Measurements from ENCODE around the gene GPR143.

DNA sequence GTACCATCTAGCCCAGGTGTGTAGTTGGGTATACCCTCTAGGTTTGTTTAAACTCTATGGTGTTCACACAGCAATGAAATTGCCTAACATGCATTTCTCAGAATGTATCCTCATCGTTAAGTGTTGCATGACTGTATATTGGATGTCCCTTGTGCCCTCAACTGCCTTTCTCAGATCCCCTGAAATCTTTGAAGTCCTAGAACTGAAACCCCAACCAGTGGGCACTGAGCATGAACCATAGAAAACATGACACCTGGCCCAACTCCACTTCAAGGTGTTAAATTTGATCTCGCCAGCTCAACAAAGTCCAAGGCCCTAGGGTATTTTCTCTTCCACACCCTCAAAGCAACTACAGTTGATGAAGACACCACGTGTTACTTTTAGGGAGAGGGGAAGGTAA lies 35.6 kb downstream of the GPR143 start:
- TF ChIP-seq PPARA (CRISPR knock-in tag; IDR thresholded peaks at IDR 0.05; ENCODE audit: borderline replicate concordance) = no peak
- no peak for TF ChIP-seq RARB (CRISPR knock-in tag; IDR thresholded peaks at IDR 0.05)
- TF ChIP-seq, protein P1, sequence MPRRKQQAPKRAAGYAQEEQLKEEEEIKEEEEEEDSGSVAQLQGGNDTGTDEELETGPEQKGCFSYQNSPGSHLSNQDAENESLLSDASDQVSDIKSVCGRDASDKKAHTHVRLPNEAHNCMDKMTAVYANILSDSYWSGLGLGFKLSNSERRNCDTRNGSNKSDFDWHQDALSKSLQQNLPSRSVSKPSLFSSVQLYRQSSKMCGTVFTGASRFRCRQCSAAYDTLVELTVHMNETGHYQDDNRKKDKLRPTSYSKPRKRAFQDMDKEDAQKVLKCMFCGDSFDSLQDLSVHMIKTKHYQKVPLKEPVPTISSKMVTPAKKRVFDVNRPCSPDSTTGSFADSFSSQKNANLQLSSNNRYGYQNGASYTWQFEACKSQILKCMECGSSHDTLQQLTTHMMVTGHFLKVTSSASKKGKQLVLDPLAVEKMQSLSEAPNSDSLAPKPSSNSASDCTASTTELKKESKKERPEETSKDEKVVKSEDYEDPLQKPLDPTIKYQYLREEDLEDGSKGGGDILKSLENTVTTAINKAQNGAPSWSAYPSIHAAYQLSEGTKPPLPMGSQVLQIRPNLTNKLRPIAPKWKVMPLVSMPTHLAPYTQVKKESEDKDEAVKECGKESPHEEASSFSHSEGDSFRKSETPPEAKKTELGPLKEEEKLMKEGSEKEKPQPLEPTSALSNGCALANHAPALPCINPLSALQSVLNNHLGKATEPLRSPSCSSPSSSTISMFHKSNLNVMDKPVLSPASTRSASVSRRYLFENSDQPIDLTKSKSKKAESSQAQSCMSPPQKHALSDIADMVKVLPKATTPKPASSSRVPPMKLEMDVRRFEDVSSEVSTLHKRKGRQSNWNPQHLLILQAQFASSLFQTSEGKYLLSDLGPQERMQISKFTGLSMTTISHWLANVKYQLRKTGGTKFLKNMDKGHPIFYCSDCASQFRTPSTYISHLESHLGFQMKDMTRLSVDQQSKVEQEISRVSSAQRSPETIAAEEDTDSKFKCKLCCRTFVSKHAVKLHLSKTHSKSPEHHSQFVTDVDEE (CRISPR knock-in tag; IDR thresholded peaks at IDR 0.05) = no peak
- no peak for TF ChIP-seq TOX (CRISPR knock-in tag; IDR thresholded peaks at IDR 0.05; ENCODE audit: borderline replicate concordance)
- TF ChIP-seq ESRRG (CRISPR knock-in tag; IDR thresholded peaks at IDR 0.05) = no peak
- TF ChIP-seq OSR1 (CRISPR knock-in tag; IDR thresholded peaks at IDR 0.05) = no peak
- TF ChIP-seq ARNTL (CRISPR knock-in tag; IDR thresholded peaks at IDR 0.05; ENCODE audit: borderline replicate concordance, low read depth) = no peak
- TF ChIP-seq ISL1 (CRISPR knock-in tag; IDR thresholded peaks at IDR 0.05) = no peak
- no peak for TF ChIP-seq PATZ1 (CRISPR knock-in tag; IDR thresholded peaks at IDR 0.05; ENCODE audit: borderline replicate concordance)
- no peak for TF ChIP-seq ZFP3 (CRISPR knock-in tag; IDR thresholded peaks at IDR 0.05)
- TF ChIP-seq BACH2 (CRISPR knock-in tag; IDR thresholded peaks at IDR 0.05; ENCODE audit: borderline replicate concordance) = no peak
